ENCODE results near the gene PNPLA2.

Gene PNPLA2

DNA sequence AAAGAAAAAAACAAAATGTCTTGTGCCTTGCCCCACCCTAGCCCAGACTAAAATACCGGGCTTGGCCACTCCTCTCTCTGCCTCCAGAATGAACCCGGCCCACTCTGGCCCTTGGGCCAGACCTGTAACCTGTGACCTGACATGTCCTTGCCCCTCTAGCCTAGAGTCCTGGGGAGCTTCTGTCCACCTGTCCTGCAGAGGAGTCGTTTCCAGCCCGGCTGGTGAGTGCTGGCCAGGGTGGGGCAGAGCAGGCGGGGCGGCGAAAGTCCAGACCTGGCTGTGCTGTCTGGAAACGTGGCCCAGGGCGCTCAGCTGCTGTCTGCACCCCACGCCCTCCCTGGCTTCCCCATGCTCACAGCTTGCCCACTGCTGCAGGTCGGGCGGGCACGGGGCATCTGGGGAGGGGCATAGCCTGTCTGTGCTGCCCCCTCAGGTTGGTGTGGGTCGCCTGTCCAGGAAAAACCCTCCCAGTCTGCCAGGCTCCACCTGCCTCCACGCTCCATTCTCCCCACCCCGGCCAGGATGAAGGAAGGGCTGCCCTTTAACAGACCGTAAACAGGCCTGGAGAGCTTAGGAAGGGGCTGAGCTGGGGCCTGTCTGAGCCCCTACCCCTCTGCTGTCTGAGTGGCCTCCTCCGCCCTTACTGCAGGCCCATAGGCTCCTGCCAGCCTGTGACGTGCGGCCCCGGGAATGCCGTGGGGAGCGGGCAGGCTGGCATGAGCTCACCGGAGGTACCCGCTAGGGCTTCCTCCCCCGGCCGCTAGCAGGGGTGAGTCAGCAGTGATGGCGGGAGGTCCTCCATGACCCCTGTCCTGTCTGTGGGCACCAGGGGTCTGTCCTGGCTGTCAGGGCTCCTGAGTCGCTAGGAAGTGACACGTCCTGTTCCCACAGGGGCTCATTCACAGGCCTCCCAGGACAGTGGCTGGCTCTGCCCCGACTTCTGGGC is 15.9 kb downstream of the PNPLA2 start:
- Histone ChIP-seq H3K27me3 (ENCODE audit: insufficient read depth, low read length) (peaks cover 7% of the 10 kb centered on the region), H3K4me1 (ENCODE audit: insufficient read depth, low read length, severe bottlenecking) (peaks cover 14% of the 10 kb centered on the region), H2AFZ (ENCODE audit: low read length) (no peak overlapping the region), H3K36me3 (ENCODE audit: insufficient read depth, low read length) (peaks cover 22% of the 10 kb centered on the region), H3K4me3 (ENCODE audit: low read depth, low read length, poor library complexity, severe bottlenecking) (no peak overlapping the region), H3K79me2 (ENCODE audit: insufficient read depth, low read length) (no peaks in the 10 kb centered on the region), H3F3A (ENCODE audit: insufficient read depth, low read length) (no peaks in the 10 kb centered on the region), H3K4me2 (ENCODE audit: low read length) (no peak overlapping the region), H3K9ac (ENCODE audit: low read length) (no peak overlapping the region), H4K20me1 (ENCODE audit: insufficient read depth, low read length) (no peaks in the 10 kb centered on the region), H3K9me2 (ENCODE audit: low read depth, low read length) (no peaks in the 10 kb centered on the region), H3K27ac (ENCODE audit: low read depth, low read length, poor library complexity, severe bottlenecking) (no peak overlapping the region), H3K9me3 (ENCODE audit: low read length) (no peaks in the 10 kb centered on the region)
- no peak for TF ChIP-seq EZH2 (IDR thresholded peaks at IDR 0.05; ENCODE audit: borderline replicate concordance, low read length)
- TF ChIP-seq, protein P1, sequence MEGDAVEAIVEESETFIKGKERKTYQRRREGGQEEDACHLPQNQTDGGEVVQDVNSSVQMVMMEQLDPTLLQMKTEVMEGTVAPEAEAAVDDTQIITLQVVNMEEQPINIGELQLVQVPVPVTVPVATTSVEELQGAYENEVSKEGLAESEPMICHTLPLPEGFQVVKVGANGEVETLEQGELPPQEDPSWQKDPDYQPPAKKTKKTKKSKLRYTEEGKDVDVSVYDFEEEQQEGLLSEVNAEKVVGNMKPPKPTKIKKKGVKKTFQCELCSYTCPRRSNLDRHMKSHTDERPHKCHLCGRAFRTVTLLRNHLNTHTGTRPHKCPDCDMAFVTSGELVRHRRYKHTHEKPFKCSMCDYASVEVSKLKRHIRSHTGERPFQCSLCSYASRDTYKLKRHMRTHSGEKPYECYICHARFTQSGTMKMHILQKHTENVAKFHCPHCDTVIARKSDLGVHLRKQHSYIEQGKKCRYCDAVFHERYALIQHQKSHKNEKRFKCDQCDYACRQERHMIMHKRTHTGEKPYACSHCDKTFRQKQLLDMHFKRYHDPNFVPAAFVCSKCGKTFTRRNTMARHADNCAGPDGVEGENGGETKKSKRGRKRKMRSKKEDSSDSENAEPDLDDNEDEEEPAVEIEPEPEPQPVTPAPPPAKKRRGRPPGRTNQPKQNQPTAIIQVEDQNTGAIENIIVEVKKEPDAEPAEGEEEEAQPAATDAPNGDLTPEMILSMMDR (IDR thresholded peaks at IDR 0.05; ENCODE audit: low read length), result no peak

DNA sequence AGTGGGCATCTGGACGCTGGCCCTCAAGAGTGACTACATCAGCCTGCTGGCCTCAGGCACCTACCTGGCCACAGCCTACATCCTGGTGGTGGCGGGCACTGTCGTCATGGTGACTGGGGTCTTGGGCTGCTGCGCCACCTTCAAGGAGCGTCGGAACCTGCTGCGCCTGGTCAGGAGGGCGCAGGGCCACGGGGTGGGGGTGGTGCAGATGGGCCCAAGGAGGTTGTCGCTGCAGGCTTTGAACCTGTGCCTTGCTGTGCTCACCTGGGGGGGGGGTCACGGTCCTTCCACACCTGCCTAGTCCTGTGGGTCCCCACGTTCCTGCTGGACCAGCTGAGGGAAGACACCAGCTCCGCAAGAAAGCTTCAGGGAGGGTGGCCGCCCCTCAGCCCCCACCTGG is 17.6 kb downstream of the PNPLA2 start:
- Histone ChIP-seq H3K9me2 (ENCODE audit: low read depth, low read length) (no peaks in the 10 kb centered on the region), H3K4me3 (ENCODE audit: low read depth, low read length, poor library complexity, severe bottlenecking) (no peak overlapping the region), H3F3A (ENCODE audit: insufficient read depth, low read length) (no peaks in the 10 kb centered on the region), H2AFZ (ENCODE audit: low read length) (no peak overlapping the region), H3K4me1 (ENCODE audit: insufficient read depth, low read length, severe bottlenecking) (peaks cover 11% of the 10 kb centered on the region), H3K36me3 (ENCODE audit: insufficient read depth, low read length) (peaks cover 35% of the 10 kb centered on the region), H3K27me3 (ENCODE audit: insufficient read depth, low read length) (peaks cover under 1% of the 10 kb centered on the region; the same call in 1 of the 2 replicates), H3K9me3 (ENCODE audit: low read length) (no peaks in the 10 kb centered on the region), H3K9ac (ENCODE audit: low read length) (no peak overlapping the region), H3K79me2 (ENCODE audit: insufficient read depth, low read length) (0 out of 2 replicates have a peak, but pooled peaks cover 2% of the 10 kb centered on the region), H3K4me2 (ENCODE audit: low read length) (no peak overlapping the region), H3K27ac (ENCODE audit: low read depth, low read length, poor library complexity, severe bottlenecking) (no peak overlapping the region), H4K20me1 (ENCODE audit: insufficient read depth, low read length) (no peaks in the 10 kb centered on the region)
- TF ChIP-seq, protein P1 (IDR thresholded peaks at IDR 0.05; ENCODE audit: low read length), result no peak
- no peak for TF ChIP-seq EZH2 (IDR thresholded peaks at IDR 0.05; ENCODE audit: borderline replicate concordance, low read length)

DNA sequence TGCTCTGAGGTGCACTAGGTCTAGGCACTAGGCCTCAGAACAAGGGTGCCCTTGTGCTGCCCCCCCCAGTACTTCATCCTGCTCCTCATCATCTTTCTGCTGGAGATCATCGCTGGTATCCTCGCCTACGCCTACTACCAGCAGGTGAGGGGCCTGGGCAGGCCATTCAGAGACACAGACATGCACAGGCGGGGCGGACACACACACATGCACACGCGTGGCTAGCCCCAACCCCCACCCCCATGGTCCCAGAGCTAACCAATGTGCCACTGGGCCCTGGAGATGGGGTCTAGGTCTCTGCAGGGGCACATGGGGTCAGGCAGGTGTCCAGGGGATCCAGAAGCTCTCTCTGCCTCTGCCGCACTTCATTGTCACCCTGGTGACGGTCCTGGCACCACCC is 18.0 kb downstream of the PNPLA2 start:
- Histone ChIP-seq H3F3A (ENCODE audit: insufficient read depth, low read length) (no peaks in the 10 kb centered on the region), H3K4me2 (ENCODE audit: low read length) (no peak overlapping the region), H3K4me3 (ENCODE audit: low read depth, low read length, poor library complexity, severe bottlenecking) (no peak overlapping the region), H3K9me3 (ENCODE audit: low read length) (no peaks in the 10 kb centered on the region), H3K4me1 (ENCODE audit: insufficient read depth, low read length, severe bottlenecking) (peaks cover 15% of the 10 kb centered on the region), H3K27ac (ENCODE audit: low read depth, low read length, poor library complexity, severe bottlenecking) (no peak overlapping the region), H4K20me1 (ENCODE audit: insufficient read depth, low read length) (no peaks in the 10 kb centered on the region), H3K27me3 (ENCODE audit: insufficient read depth, low read length) (no peaks in the 10 kb centered on the region), H3K36me3 (ENCODE audit: insufficient read depth, low read length) (peaks cover 35% of the 10 kb centered on the region), H3K79me2 (ENCODE audit: insufficient read depth, low read length) (peaks cover 3% of the 10 kb centered on the region; the same call in 1 of the 2 replicates), H3K9ac (ENCODE audit: low read length) (no peak overlapping the region), H2AFZ (ENCODE audit: low read length) (no peak overlapping the region), H3K9me2 (ENCODE audit: low read depth, low read length) (no peaks in the 10 kb centered on the region)
- TF ChIP-seq, protein P1 (IDR thresholded peaks at IDR 0.05; ENCODE audit: low read length), result no peak
